Endometrium (tissue), 2 donors: ENCODE results near the gene C22orf23.
"Not testable (repeated sequence)": the region's sequence is repeated elsewhere in the genome, so short reads cannot be mapped to it uniquely, and the experiment has no call there.

Source experiments
- FAIRE-seq: peaks from 2 replicates; lab custom pipeline; 2012; peaks lifted over from hg19 to GRCh38; lab: Jason Lieb, UNC
- donor health status: control.
- donor health status: control.

Gene C22orf23

DNA sequence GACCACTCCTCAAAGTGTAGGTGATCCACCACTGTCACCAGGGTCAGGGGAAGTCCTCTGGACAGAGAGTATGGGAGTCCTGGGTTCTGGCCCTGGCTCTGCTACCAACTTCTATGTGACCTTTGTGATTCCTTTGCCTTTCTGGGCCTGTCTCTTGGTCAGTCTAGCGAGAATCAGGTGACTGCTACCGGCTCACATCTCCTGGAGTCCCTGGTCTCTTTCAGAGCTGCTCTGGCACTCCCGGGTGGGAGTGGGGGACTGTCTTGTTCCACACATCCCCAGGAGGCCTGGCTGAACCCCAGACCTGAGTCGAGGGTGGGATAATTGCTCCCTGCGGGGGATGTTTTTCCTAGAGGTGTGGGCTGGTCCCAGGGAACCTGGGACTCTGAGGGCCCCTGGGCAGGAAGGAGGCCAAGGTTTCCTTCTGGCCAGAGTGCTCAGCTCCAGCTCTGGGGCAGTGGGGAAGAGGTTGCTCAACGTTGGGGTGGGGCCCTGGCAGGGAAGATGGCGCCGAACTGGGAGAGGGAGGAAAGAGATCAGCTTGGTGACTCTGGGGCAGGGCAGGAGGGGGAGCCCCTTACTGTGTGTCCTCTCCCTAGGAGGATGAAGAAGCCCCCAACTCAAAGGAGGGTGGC lies 28.9 kb upstream of the C22orf23 start:
- no peak for FAIRE-seq

GRCh38 chr22:37981282-37982011 lies 28.0 kb upstream of the C22orf23 start:
- no peak for FAIRE-seq

DNA sequence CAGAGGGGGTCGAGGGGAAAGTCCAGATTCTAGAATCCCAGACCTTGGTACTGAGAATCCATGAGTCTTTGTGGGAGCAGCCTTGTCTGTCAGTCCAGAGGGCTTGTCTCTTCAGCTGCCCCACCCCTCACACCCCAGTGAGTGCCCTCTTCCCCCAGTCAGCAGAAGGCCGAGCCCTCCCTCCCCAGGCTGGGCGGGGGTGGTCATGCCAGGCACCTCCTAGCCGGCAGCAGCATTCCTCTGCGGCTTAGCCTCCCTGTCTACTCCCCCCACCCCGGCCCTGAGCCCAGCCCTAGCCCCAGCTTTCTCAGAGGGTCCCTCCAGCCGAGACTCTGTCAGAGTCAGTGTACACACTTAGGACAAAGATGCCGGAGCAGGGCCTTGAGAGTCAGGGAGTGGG lies 26.4 kb upstream of the C22orf23 start:
- FAIRE-seq, result no peak

DNA sequence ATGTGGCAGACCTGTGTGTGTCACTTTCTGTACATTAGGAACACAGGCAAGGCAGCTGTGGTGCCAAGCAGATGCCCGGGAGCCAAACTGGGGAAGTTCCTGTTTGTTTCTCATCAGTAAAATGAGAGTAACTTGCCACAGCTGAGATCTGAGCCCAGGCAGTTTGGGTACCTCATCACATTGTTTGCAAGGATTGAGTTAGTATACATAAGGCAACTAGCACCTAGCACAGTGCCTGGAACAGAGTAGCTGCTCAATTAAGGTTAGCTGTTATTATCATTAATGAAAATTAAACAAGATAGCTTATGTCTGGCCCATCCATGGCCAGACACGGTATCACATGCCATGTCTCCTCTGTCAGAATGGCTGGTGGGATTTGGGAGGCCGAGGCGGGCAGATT lies 23.1 kb upstream of the C22orf23 start:
- FAIRE-seq, result no peak

- FAIRE-seq, result not testable (repeated sequence)
Measured at GRCh38 chr22:37976022-37976421, 22.6 kb upstream of the C22orf23 start.

DNA sequence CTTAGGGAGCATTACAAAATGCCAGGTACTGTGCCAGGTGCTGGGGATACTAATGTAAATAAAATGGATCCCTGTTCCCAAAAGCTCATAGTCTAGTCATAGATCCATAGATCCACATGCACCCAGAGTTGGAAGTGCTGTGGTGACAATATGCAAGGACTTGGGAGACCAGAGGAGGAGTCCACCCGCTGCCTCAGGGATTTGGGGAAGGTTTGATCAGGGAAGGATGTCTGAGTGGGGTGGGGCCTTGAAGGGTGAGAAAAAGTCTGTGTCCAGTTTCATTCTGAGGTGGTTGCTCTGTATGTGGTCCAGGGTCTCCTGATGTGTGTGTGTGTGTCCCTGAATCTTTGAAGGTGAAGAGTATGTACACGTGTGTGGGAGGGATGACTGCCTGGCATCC lies 21.8 kb upstream of the C22orf23 start:
- FAIRE-seq, result no peak

- FAIRE-seq, result no peak
Measured at GRCh38 chr22:37973271-37974170, 20.1 kb upstream of the C22orf23 start.

- FAIRE-seq, result no peak
Measured at GRCh38 chr22:37972527-37972926, 19.1 kb upstream of the C22orf23 start.

DNA sequence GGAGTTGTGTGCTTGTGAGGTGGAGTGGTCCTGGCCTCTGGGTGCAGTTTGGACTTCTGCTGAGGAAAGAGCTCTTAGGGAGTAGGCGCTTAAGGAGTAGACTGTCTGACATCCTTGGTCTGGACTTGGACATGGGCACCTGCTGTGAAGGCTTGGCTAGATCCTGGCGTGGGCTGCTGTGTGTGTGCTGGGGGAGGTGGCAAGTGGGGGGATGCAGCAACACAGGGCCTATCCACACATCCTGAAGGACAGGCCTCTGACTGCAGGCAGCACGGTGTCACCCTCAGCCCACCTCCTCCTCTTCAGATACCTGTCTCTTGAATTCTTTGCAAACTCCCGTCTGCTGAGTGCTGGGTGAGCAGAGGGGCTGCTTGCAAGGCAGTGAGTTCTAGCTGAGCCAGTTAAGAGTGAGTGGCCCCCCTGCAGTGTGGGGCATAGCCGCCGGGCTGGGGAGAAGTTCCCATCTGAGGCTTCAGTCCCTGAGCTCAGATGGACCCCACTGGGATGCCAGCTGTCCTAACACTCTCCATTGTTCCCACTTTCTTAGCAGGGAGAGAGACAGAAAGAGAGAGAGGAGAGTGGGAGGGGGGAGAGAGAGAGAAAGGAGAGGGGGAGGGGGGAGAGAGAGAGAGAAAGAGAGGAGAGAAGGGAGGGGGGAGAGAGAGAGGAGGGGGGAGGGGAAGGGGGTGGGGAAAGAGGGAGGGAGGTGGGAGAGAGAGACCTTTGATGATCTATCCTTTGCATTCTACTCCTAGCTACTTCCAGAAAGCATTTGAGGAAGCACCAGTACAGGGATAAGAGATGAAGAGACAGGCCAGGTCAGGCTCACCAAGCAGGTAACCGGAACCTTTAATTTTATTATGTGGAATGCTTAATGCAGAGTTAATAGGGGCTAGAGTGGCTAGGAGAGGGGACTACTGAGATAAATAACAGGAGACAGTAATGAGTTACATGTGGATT lies 18.4 kb upstream of the C22orf23 start:
- FAIRE-seq, result no peak

GRCh38 chr22:37970864-37971263 lies 17.5 kb upstream of the C22orf23 start:
- FAIRE-seq, result no peak

DNA sequence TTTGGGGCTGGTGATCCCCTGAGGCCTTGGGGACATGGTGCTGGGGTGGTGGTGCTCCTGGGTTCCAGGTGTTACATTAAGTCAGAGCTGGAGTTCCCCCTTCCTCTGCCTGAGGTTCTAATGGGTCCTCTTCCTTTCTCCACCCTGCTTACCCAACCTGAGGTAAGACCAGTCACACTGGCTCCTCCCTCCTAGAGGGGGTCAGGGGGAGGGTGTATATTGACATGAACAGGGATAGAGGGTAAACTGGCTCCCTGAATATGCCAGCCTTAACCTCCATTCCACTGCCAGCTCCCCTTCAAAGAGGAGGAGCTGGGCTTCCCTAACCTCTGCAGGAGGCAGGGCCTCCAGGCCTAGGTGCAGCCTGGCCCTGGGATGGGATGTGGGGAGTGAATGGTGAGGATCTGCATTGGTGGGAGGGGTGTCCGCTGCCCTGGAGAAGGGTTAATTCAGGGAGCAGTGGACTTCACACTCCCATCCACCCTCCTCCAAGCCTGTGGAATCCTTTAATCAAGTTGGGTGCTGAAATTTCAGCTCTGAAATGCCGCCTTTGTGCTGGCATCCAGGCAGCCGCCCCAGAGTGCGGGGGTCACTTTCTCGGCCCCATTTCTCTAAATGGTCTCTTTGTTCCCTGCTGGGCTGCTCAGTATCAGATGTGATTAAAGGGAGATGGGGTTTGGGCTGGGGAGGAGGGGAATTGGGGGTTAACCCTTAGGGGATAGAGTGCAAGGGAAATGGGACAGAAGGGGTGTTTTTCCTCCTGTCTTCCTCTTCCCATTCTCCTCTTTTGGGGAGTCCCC lies 15.3 kb upstream of the C22orf23 start:
- no peak for FAIRE-seq

- no peak for FAIRE-seq
Measured at GRCh38 chr22:37967637-37968451, 14.4 kb upstream of the C22orf23 start.

DNA sequence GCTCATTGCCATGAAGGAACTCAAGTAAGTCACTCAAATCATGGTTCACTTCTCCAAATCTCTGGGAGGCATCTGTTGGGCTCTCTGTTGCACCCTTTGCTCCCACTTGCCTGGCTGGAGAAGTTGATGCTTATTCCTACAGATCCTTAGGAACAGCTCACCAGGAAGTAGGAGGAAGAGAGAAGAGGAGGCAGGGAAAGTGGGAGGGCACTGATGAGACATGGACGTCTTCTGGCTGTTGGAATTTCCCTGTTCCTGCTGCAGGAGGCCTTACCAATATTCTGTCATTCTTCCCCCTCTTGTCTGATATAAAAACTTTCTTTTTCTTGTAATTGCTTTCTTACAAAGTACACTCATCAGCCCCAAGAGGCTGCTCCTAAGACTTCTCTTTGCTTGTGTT lies 13.7 kb upstream of the C22orf23 start:
- FAIRE-seq, result no peak

GRCh38 chr22:37965940-37966664 lies 12.7 kb upstream of the C22orf23 start:
- no peak for FAIRE-seq

- FAIRE-seq, result no peak
Measured at GRCh38 chr22:37961062-37961461, 7.7 kb upstream of the C22orf23 start.

GRCh38 chr22:37959231-37959825 lies 5.9 kb upstream of the C22orf23 start:
- no peak for FAIRE-seq

- no peak for FAIRE-seq
Measured at GRCh38 chr22:37957232-37957631, 3.8 kb upstream of the C22orf23 start.

DNA sequence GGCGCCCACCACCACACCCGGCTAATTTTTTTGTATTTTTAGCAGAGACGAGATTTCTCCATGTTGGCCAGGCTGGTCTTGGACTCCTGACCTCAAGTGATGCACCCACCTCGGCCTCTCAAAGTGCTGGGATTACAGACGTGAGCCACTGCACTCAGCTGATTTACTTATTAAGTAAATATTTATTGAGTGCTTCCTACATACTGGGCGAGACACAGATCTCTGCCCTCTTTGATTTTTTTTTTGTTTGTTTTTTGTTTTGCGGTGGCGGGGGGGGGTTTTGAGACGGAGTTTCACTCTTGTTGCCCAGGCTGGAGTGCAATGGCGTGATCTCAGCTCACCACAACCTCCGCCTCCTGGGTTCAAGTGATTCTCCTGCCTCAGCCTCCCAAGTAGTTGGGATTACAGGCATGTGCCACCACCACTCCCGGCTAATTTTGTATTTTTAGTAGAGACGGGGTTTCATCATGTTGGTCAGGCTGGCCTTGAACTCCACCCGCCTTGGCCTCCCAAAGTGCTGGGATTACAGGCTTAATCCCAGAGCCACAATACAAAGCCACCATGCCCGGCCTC lies 2.5 kb upstream of the C22orf23 start:
- not testable (repeated sequence) for FAIRE-seq

DNA sequence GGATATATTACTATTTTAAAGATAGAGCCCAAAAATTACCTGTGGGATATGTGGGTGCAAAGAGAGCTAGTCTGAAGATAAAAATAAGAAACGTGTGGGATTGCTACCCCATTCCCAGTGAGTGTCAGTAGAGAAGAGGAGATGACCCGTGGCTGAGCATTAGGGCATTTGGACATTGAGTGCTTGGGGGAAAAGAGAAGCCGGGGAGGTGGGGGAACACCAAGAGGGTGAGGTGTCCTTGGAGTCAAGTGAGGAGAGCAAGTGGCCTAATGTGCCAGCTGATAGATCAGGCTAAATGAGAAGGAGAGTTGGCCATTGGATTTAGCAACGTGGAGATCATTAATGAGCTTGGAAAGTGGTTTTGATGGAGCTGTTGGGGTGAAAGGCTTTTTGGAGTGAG lies 1.3 kb upstream of the C22orf23 start:
- no peak for FAIRE-seq
